ENCODE data around the gene ATG4B. TPM values are rescaled to one million over a fixed set of nuclear protein-coding genes. Genes with fewer than 3 reads are reported as not detected.
A peak's percentile ranks its signal among the peaks of the same experiment; 100 is the strongest.

Gene ATG4B
- total and polyA plus RNA-seq, 9 of the 15 experiments (the other 6 are each of a cell fraction or from before 2014, with no cell fraction given), result 5.9 to 58.8 (median 35.6) TPM

DNA sequence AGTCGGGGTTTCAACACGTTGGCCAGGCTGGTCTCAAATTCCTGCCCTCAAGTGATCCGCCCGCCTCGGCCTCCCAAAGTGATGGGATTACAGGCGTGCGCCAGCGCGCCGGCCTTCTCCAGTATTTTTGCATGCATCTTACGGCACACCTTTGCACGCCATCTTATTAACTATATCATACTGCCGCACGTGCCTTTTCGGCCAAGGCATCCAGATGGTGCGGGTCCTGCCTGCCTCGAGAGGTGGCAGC, 63.6 kb downstream of the ATG4B start (continued):
- TF ChIP-seq, protein P1, sequence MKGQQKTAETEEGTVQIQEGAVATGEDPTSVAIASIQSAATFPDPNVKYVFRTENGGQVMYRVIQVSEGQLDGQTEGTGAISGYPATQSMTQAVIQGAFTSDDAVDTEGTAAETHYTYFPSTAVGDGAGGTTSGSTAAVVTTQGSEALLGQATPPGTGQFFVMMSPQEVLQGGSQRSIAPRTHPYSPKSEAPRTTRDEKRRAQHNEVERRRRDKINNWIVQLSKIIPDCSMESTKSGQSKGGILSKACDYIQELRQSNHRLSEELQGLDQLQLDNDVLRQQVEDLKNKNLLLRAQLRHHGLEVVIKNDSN (CRISPR knock-in tag; IDR thresholded peaks at IDR 0.05), result 0 out of 2 replicates have a peak, but pooled peaks have one; percentile 14
- TF ChIP-seq EZH2 (IDR thresholded peaks at IDR 0.05; ENCODE audit: borderline replicate concordance, low read depth, low read length) (no peak), NRF1 (conservative IDR thresholded peaks at IDR 0.05 in 1 of 2, IDR thresholded peaks at IDR 0.05 in 1 of 2) (peak in 1 of 2 experiments; percentile 3; a peak in 1 of 4 replicates), ZNF444 (CRISPR knock-in tag; IDR thresholded peaks at IDR 0.05) (no peak), SOX6 (IDR thresholded peaks at IDR 0.05) (no peak), SP1 (CRISPR knock-in tag; IDR thresholded peaks at IDR 0.05) (peak; percentile 48; the same call in 1 of the 2 replicates), ZNF175 (CRISPR knock-in tag; IDR thresholded peaks at IDR 0.05; ENCODE audit: low read depth) (no peak), PURB (CRISPR knock-in tag; IDR thresholded peaks at IDR 0.05; ENCODE audit: low read depth) (no peak), HDGF (IDR thresholded peaks at IDR 0.05) (no peak), DIDO1 (tag; IDR thresholded peaks at IDR 0.05; ENCODE audit: low read depth) (no peak), ZNF584 (CRISPR knock-in tag; IDR thresholded peaks at IDR 0.05; ENCODE audit: low read depth) (no peak), HNRNPLL (IDR thresholded peaks at IDR 0.05; ENCODE audit: low read depth, low read length, poor library complexity, severe bottlenecking) (peak; percentile 21), NFE2L1 (tag; IDR thresholded peaks at IDR 0.05; ENCODE audit: borderline replicate concordance, low read depth) (no peak)
- TF ChIP-seq, protein P2, sequence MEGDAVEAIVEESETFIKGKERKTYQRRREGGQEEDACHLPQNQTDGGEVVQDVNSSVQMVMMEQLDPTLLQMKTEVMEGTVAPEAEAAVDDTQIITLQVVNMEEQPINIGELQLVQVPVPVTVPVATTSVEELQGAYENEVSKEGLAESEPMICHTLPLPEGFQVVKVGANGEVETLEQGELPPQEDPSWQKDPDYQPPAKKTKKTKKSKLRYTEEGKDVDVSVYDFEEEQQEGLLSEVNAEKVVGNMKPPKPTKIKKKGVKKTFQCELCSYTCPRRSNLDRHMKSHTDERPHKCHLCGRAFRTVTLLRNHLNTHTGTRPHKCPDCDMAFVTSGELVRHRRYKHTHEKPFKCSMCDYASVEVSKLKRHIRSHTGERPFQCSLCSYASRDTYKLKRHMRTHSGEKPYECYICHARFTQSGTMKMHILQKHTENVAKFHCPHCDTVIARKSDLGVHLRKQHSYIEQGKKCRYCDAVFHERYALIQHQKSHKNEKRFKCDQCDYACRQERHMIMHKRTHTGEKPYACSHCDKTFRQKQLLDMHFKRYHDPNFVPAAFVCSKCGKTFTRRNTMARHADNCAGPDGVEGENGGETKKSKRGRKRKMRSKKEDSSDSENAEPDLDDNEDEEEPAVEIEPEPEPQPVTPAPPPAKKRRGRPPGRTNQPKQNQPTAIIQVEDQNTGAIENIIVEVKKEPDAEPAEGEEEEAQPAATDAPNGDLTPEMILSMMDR (IDR thresholded peaks at IDR 0.05 in 2 of 3, conservative IDR thresholded peaks at IDR 0.05 in 1 of 3; ENCODE audit: insufficient read depth in 2 of 3, low read depth in 1 of 3, low read length in 3 of 3), result peak in 1 of 3 experiments; percentile 50; a peak in 3 of 6 replicates
- TF ChIP-seq, protein P3, sequence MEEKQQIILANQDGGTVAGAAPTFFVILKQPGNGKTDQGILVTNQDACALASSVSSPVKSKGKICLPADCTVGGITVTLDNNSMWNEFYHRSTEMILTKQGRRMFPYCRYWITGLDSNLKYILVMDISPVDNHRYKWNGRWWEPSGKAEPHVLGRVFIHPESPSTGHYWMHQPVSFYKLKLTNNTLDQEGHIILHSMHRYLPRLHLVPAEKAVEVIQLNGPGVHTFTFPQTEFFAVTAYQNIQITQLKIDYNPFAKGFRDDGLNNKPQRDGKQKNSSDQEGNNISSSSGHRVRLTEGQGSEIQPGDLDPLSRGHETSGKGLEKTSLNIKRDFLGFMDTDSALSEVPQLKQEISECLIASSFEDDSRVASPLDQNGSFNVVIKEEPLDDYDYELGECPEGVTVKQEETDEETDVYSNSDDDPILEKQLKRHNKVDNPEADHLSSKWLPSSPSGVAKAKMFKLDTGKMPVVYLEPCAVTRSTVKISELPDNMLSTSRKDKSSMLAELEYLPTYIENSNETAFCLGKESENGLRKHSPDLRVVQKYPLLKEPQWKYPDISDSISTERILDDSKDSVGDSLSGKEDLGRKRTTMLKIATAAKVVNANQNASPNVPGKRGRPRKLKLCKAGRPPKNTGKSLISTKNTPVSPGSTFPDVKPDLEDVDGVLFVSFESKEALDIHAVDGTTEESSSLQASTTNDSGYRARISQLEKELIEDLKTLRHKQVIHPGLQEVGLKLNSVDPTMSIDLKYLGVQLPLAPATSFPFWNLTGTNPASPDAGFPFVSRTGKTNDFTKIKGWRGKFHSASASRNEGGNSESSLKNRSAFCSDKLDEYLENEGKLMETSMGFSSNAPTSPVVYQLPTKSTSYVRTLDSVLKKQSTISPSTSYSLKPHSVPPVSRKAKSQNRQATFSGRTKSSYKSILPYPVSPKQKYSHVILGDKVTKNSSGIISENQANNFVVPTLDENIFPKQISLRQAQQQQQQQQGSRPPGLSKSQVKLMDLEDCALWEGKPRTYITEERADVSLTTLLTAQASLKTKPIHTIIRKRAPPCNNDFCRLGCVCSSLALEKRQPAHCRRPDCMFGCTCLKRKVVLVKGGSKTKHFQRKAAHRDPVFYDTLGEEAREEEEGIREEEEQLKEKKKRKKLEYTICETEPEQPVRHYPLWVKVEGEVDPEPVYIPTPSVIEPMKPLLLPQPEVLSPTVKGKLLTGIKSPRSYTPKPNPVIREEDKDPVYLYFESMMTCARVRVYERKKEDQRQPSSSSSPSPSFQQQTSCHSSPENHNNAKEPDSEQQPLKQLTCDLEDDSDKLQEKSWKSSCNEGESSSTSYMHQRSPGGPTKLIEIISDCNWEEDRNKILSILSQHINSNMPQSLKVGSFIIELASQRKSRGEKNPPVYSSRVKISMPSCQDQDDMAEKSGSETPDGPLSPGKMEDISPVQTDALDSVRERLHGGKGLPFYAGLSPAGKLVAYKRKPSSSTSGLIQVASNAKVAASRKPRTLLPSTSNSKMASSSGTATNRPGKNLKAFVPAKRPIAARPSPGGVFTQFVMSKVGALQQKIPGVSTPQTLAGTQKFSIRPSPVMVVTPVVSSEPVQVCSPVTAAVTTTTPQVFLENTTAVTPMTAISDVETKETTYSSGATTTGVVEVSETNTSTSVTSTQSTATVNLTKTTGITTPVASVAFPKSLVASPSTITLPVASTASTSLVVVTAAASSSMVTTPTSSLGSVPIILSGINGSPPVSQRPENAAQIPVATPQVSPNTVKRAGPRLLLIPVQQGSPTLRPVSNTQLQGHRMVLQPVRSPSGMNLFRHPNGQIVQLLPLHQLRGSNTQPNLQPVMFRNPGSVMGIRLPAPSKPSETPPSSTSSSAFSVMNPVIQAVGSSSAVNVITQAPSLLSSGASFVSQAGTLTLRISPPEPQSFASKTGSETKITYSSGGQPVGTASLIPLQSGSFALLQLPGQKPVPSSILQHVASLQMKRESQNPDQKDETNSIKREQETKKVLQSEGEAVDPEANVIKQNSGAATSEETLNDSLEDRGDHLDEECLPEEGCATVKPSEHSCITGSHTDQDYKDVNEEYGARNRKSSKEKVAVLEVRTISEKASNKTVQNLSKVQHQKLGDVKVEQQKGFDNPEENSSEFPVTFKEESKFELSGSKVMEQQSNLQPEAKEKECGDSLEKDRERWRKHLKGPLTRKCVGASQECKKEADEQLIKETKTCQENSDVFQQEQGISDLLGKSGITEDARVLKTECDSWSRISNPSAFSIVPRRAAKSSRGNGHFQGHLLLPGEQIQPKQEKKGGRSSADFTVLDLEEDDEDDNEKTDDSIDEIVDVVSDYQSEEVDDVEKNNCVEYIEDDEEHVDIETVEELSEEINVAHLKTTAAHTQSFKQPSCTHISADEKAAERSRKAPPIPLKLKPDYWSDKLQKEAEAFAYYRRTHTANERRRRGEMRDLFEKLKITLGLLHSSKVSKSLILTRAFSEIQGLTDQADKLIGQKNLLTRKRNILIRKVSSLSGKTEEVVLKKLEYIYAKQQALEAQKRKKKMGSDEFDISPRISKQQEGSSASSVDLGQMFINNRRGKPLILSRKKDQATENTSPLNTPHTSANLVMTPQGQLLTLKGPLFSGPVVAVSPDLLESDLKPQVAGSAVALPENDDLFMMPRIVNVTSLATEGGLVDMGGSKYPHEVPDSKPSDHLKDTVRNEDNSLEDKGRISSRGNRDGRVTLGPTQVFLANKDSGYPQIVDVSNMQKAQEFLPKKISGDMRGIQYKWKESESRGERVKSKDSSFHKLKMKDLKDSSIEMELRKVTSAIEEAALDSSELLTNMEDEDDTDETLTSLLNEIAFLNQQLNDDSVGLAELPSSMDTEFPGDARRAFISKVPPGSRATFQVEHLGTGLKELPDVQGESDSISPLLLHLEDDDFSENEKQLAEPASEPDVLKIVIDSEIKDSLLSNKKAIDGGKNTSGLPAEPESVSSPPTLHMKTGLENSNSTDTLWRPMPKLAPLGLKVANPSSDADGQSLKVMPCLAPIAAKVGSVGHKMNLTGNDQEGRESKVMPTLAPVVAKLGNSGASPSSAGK (IDR thresholded peaks at IDR 0.05), result peak; percentile 79; the same call in 1 of the 2 replicates
